Measurements from ENCODE around the gene RIBC1.

GRCh38 chrX:53445977-53446376, 23.3 kb downstream of the RIBC1 start:
- peak; percentile 54 for TF ChIP-seq CTCF (IDR thresholded peaks at IDR 0.05)
- TF ChIP-seq JUNB (IDR thresholded peaks at IDR 0.05) = no peak
- no peak for TF ChIP-seq CHD2 (IDR thresholded peaks at IDR 0.05; ENCODE audit: low read length, partially characterized antibody)
- no peak for TF ChIP-seq RARB (CRISPR knock-in tag; IDR thresholded peaks at IDR 0.05)
- no peak for TF ChIP-seq MAX (IDR thresholded peaks at IDR 0.05)
- no peak for TF ChIP-seq USF2 (IDR thresholded peaks at IDR 0.05)

All from A549 (cell line).